ENCODE data around the gene AADAT. TPM values are rescaled to one million over a fixed set of nuclear protein-coding genes. Genes with fewer than 3 reads are reported as not detected.

Gene AADAT
- total RNA-seq: 33.7 to 36.3 TPM (median 35.2 TPM) in 3 replicates

GRCh38 chr4:170089668-170090351 lies at the start of gene AADAT:
Gene AADAT (minus strand): TSS chr4:170089956. CDS start chr4:170089690, 266 bp downstream.
- H3K27ac Mint-ChIP-seq: peak within 1 kb of the TSS; percentile 89
- H3K27me3 Mint-ChIP-seq (ENCODE audit: low read depth): no peaks in the 10 kb centered on the region
- H3K4me1 Mint-ChIP-seq: peaks cover 29% of the 10 kb centered on the region
- peak; percentile 48 for TF ChIP-seq CTCF (IDR thresholded peaks at IDR 0.05; ENCODE audit: unreplicated experiment)
- H3K36me3 Mint-ChIP-seq: peaks cover 14% of the 10 kb centered on the region
- peak within 1 kb of the TSS; percentile 92 for H3K4me3 Mint-ChIP-seq
- DNase-seq (ENCODE audit: low spot score in 2 of 2, unreplicated experiment in 2 of 2): peak; percentile 56 to 76
- no peaks in the 10 kb centered on the region for H3K9me3 Mint-ChIP-seq

GRCh38 chr4:170138580-170139194 lies 48.9 kb upstream of the AADAT start:
- peaks cover 2% of the 10 kb centered on the region for H3K4me1 Mint-ChIP-seq
- no peak overlapping the region for H3K27ac Mint-ChIP-seq
- peaks cover 2% of the 10 kb centered on the region for H3K27me3 Mint-ChIP-seq (ENCODE audit: low read depth)
- H3K4me3 Mint-ChIP-seq: no peak overlapping the region
- peak; percentile 49 to 84 for DNase-seq (ENCODE audit: low spot score in 2 of 2, unreplicated experiment in 2 of 2)
- TF ChIP-seq CTCF (IDR thresholded peaks at IDR 0.05; ENCODE audit: unreplicated experiment): peak; percentile 87
- no peaks in the 10 kb centered on the region for H3K36me3 Mint-ChIP-seq
- H3K9me3 Mint-ChIP-seq: no peaks in the 10 kb centered on the region

- Mint-ChIP-seq H3K27ac (no peak overlapping the region), H3K4me1 (peaks cover 2% of the 10 kb centered on the region), H3K9me3 (peaks cover 7% of the 10 kb centered on the region), H3K36me3 (peaks cover 5% of the 10 kb centered on the region), H3K4me3 (no peak overlapping the region), H3K27me3 (ENCODE audit: low read depth) (peaks cover 2% of the 10 kb centered on the region)
- no peak for TF ChIP-seq CTCF (IDR thresholded peaks at IDR 0.05; ENCODE audit: unreplicated experiment)
- DNase-seq (ENCODE audit: low spot score in 2 of 2, unreplicated experiment in 2 of 2): no peak
Measured at GRCh38 chr4:170137927-170138326, 48.2 kb upstream of the AADAT start.

GRCh38 chr4:170137466-170137865 lies 47.7 kb upstream of the AADAT start:
- Mint-ChIP-seq H3K27me3 (ENCODE audit: low read depth) (peaks cover 2% of the 10 kb centered on the region), H3K36me3 (peaks cover 5% of the 10 kb centered on the region), H3K27ac (no peak overlapping the region), H3K9me3 (peaks cover 11% of the 10 kb centered on the region), H3K4me1 (peaks cover 2% of the 10 kb centered on the region), H3K4me3 (no peak overlapping the region)
- no peak for TF ChIP-seq CTCF (IDR thresholded peaks at IDR 0.05; ENCODE audit: unreplicated experiment)
- no peak for DNase-seq (ENCODE audit: low spot score in 2 of 2, unreplicated experiment in 2 of 2)

GRCh38 chr4:170134821-170135220 lies 45.1 kb upstream of the AADAT start:
- TF ChIP-seq CTCF (IDR thresholded peaks at IDR 0.05; ENCODE audit: unreplicated experiment): no peak
- peaks cover 2% of the 10 kb centered on the region for H3K4me1 Mint-ChIP-seq
- H3K4me3 Mint-ChIP-seq: no peak overlapping the region
- peaks cover 20% of the 10 kb centered on the region for H3K9me3 Mint-ChIP-seq
- H3K27ac Mint-ChIP-seq: no peak overlapping the region
- DNase-seq (ENCODE audit: low spot score in 2 of 2, unreplicated experiment in 2 of 2): no peak
- peaks cover 5% of the 10 kb centered on the region for H3K36me3 Mint-ChIP-seq
- H3K27me3 Mint-ChIP-seq (ENCODE audit: low read depth): peaks cover 2% of the 10 kb centered on the region
